HG02981 (cell line): ENCODE results near the gene ZNF382.
A peak's percentile ranks its signal among the peaks of the same experiment; 100 is the strongest.
"Not testable (repeated sequence)": the region's sequence is repeated elsewhere in the genome, so short reads cannot be mapped to it uniquely, and the experiment has no call there.

Experiments used
- ATAC-seq: cut with Tn5 transposase; IDR thresholded peaks from one replicate; pipeline ENCODE4 v1.9.1; 2021; ENCODE audit warnings: mild to moderate bottlenecking, moderate library complexity; ENCODE audit not compliant: unreplicated experiment

Gene ZNF382

DNA sequence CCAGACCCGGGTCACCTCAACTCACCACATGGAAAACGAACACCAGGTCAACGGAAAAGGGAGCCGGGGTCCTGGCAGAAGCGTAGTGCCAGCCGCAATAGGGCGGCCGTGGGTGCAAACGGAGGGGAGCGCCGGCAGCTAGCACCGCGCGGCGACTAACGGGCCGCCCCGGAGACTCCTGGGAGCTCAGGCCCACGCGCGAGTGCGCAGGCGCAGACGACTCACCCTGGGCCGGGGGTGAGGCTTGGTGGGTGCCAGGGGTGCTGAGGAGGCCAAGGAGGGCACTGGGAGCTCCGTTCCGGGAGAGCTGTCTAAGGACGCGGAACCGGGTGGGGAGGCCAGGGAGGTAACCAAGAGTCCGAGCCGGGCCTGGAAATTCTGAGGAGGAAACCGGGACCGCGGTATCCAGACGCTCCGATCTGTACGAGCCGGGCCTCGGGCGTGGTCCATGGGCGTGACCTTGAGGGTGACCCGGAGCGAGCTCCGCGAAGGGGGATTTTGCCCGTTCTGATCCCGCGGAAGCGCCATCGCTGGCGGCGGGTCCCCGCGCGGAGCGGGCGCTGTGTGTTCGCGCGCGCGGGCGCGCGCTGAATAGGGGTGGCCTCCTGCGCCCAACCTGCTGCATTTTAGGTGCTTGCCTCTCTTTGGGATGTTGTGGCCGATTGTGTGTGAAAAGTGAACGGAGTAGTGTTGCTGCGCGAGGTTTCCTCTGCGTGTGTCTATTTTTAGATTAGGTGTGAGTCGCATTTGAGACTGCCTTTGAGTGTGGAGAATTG lies at the start of gene ZNF382:
ZNF382 (plus strand) TSS at position 213 of the 776 bp plus-strand sequence. CDS start 4,602 bp downstream, outside the sequence.
- peak; percentile 64 for ATAC-seq

DNA sequence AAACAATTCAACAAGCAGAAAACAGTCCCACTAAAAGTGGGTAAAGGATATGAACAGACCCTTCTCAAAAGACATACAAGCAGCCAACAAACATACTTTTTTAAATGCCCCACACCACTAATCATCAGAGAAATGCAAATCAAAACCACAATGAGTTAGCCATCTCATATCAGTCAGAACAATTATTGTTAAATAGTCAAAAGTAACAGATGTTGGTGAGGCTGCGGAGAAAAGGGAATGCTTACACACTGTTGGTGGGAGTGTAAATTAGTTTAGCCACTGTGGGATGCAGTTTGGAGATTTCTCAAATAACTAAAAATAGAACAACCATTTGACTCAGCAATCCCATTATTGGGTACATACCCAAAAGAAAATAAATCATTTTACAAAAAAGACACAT lies 40.7 kb upstream of the ZNF382 start:
- ATAC-seq = no peak

DNA sequence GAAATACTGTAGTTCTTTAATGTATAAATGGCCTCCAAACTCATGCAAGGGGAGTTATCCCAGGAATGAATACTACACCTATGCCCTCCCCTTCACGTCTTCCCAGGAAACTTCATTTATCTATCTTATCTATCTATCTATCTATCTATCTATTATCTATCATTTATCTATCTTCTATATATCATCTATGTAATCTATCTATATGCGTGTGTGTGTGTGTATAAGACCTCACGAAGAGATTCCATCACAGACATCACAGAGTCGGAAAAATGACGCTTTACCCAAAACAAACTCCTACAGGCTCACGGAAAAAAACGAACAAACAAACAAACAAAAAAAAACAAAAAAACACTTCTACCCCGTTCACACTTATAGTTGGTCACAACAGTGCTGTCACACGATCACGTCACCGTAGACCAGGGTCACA lies 32.5 kb upstream of the ZNF382 start:
- no peak for ATAC-seq

DNA sequence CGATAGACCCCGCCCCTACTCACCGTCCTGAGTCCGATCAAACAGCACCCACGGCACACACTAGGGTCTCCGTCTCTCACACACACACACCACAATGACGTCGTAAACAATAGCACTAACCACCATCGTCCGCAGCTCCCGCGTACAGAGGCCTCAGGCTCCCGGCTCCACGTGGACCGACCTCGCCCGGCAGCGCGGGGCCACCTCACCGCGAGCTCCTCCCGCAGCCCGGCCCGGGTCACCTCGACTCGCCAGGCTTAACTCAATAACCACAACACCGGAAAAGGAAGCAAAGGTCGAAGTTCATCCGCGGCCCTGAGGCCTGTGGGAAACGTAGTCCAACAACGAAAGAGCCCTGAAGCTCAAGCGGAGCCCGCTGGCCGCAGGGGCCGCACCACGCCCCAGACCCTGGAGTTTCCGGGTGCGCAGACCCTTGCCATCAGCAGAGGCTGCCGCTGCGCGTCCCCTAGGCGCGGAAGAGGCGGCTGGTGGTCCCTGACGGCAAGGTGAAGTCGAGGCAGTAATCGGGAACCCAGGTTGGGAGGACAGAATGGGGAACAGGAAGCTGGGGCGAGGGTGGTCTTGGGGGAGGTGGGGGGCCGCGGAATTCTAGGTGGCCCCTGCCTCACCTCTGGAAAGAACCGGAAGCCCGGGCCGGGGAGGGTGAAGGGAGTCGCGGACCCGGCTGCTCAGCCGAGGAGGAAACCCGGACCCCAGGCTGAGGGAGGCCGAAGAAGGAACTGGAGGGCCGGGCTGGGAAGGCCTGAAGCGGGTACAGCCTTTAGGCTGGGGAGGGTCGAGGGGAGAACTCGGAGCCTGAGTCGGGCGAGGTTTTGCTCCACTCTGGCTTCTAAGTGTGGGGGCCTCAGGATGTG lies 31.9 kb upstream of the ZNF382 start, which contains the start of gene ZNF529:
ZNF529 (minus strand) TSS at position 273 of the 875 bp plus-strand sequence. CDS start 946 bp downstream, outside the sequence.
- ATAC-seq = peak; percentile 80

DNA sequence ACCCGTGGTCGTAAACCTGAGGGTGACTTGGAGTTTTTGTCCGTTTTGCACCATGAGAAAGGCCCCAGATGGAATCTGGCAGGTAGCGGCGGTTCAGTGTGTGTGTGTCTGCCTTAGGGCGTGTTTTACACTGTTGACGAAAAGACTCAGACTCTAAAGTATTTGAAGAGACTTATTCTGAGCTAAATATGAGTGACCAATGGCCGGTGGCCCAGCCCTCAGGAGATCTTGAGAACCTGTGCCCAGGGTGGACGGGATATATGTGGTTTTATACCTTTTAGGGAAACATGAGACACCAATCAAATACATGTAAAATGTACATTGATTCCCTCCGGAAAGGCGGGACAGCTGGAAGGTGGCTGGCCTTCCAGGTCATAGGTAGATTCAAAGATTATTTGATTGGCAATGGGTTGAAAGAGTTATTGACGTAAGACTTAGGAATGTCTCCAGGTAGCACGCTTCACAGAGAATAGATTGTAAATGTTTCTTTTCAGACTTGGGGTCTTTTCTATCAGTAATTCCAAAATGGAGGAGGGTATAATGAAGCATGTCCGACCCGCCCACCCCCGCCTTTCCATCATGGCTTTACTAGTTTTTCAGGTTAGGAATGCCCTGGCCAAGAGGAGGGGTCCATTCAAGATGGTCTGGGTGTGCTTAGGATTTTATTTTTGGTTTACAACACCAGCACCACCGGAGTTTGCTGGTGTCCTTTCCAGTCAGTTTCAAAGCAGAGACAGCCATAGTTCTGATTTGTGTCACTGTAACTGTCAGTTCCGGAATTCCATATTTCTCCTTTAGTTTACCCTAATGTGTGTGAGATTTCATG lies 31.0 kb upstream of the ZNF382 start:
- ATAC-seq = no peak

DNA sequence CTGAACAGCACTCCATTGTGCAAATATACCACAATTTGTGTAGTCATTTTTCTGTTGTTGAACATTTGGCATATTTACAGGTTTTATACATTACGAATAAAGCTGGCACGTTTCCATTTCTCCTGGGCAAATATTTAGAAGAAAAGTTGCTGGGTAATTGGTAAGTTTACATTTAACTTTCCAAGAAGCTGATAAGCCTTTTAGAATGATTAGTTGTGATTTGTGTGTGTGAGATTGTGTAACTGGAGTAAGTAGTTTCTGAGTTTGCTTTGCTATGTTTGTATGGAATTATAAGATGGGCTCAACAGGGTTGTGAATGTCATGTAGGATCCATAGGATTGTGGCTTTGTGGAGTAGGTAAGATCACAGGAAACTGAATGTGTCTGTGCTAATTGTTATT lies 30.4 kb upstream of the ZNF382 start:
- no peak for ATAC-seq

DNA sequence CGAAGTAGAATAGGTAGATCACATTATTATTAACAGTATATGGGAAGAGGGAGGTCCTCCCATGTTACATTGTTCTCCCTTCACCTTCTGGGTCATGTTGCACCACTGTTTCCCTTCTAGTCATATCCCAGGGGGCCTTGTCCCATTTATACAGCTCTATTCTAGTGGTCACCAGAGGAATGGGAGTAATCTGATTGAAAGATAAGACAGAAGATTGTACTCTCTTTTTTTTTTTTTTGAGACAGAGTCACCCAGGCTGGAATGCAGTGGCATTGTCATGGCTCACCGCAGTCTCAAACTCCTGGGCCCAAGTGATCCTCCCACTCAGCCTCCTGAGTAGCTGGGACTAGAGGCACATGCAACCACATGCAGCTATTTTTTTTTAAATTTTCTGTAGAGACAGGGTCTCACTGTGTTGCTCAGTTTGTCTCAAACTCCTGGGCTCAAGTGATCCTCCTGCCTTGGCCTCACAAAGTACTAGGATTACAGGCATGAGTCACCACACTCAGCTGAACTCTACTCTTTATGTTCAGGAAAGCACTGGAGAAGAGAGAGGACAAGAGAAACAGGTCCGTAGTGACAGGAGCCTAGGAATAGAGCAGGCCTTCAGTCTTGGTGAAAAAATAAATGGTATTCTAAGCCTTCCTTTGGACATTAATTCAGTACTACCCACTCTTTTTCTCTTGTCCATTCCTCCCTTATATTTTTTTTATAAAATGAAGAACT lies 27.7 kb upstream of the ZNF382 start:
- no peak for ATAC-seq

DNA sequence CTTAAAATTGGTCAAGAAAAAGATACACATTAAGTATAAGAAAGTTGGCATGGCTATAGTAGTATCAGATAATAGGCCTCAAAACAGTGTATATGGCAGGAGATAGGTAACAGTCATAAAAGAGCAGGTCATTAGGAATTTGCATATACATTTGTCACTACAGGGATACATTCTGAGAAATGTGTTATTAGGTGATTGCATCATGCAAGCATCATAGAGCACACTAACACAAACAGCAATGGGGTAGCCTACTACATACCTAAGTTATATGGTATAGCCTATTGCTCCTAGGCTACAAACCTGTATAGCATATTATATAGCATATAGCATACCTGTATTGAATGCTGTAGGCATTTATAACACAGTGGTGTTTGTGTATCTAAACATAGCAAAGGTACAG lies 25.9 kb upstream of the ZNF382 start:
- no peak for ATAC-seq

DNA sequence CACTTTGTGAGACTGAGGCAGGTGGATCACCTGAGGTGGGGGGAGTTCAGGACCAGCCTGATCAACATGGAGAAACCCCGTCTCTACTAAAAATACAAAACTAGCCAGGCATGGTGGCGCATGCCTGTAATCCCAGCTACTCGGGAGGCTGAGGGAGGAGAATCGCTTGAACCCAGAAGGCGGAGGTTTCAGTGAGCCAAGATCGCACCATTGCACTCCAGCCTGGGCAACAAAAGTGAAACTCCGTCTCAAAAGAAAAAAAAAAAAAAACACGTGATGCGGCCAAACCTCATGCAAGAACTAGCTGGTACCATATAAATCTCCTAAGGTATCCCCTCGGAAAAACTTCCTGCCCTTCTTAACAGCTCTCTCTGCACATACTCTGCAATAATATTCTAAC lies 2.4 kb upstream of the ZNF382 start:
- not testable (repeated sequence) for ATAC-seq

DNA sequence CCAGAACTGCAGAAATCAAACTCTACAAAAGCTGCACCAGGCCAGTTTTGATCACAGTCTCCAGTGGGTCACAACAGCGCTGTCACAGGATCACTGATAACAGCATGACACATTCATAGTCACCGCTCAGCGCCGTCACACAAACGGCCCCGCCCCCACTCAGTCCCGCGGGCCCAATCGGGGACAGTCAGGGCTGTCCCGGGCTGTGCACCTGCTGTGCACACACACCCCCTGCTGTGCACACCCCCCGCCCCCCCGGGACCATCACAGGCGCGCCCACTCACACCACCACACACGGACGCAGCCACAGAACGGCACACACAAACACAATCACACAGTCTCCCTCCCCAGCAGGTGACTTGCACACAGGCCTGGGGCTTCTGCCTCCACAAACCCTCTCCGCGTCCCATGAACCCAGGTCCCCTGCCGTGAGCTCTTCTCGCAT lies 435 bp upstream of the ZNF382 start:
- peak; percentile 76 for ATAC-seq

DNA sequence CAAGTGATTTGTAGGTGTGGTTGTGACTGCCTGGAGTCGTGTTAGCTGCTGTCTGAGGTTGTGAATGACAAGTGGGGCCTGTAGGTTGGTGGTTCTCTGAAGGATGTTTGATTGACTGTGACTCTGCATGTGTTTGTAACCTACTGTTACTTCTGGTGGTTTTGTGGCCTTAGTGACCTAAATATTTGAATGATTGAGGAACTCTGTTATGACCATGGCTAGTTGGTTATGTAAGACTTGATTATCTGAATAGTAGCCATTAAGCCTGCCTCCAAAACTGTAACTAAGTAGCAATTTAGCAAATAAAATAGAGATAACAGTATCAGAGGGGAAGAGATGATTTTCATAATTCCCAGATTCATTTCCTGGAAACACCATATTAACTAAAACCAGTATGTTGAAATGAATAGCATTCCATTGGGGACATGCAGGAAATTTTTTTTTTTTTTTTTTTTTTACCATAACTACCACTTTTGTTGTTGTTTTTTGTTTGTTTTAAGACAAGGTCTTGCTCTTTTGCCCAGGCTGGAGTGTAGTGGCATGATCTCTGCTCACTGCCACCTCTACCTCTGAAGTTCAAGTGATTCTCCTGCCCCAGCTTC lies 865 bp downstream of the ZNF382 start:
- ATAC-seq = peak; percentile 29

DNA sequence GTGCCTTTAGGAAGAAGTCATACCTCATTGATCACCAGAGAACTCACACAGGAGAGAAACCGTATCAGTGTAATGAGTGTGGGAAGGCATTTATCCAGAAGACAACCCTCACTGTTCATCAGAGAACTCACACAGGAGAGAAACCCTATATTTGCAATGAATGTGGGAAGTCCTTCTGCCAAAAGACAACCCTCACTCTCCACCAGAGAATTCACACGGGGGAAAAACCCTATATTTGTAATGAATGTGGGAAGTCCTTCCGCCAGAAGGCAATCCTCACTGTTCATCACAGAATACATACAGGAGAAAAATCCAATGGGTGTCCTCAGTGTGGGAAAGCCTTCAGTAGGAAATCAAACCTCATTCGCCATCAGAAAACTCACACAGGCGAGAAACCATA lies 21.9 kb downstream of the ZNF382 start:
- ATAC-seq = no peak

DNA sequence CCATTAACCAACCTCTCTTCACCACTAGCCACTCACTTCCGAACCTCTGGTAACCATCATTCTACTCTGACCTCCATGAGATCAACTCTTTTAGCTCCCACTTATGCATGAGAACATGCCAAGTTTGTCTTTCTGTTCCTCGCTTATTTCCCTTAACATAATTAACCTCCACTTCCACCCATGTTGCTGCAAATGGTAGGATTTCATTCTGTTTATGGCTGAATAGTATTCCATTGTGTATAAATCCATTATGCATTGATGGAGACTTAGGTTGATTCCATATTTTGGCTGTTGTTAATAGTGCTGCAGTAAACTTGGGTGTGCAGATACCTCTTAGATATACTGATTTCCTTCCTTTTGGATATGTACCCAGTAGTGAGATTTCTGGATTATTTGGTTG lies 30.2 kb downstream of the ZNF382 start:
- no peak for ATAC-seq

DNA sequence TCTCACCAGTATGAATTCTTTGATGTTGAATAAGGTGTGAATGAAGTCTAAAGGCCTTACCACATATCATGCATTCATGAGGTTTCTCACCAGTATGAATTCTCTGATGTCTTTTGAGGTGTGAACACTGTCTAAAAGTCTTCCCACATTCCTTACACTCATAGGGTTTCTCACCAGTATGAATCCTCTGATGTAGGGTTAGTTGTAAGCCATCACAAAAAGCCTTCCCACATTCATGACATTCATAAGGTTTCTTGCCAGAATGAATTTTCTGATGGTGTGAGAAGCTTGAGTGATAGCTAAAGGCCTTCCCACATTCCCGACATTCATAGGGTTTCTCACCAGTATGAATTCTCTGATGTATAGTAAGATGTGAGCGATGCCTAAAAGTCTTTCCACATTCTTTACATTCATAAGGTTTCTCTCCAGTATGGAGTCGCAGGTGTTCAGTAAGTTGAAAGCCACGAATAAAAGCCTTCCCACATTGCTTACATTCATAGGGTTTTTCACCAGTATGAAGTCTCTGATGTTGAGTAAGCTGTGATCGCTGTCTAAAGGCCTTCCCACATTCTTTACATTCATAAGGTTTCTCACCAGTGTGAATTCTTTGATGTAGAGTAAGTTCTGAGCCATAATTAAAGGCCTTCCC lies 33.9 kb downstream of the ZNF382 start:
- ATAC-seq = no peak

DNA sequence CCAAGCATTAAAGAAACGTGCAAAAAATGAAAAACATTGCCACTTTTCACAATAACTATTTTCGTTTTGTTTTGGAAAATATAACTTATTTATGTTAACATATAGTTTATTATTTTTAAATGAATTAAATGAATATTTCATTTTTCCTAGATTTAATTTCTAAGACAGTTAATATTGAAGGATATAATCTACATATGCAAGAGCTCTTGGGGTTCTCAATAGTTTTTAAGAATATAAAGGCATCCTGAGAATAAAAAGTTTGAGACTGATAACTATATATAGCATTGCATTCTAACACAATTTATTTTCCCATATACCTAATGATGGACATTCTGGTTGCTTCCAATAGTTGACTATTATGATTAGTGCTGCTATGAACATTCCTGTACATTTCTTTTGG lies 41.6 kb downstream of the ZNF382 start:
- ATAC-seq = no peak

DNA sequence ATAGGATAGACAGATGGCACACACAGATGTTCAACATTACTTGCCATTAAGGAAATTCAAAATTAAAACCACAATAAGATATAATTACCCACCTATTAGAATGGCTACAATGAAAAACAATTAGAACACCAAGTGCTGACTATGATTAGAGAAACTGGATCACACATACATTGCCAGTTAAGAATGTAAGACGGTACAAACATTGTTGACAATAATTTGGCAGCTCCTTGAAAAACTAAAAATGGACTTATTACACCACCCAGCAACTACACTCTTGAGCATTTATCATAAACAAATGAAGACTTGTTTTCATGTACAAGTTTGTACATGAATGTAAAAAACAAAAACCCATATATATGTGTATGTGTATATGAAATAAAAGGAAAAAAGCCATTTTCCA lies 47.8 kb downstream of the ZNF382 start:
- no peak for ATAC-seq

DNA sequence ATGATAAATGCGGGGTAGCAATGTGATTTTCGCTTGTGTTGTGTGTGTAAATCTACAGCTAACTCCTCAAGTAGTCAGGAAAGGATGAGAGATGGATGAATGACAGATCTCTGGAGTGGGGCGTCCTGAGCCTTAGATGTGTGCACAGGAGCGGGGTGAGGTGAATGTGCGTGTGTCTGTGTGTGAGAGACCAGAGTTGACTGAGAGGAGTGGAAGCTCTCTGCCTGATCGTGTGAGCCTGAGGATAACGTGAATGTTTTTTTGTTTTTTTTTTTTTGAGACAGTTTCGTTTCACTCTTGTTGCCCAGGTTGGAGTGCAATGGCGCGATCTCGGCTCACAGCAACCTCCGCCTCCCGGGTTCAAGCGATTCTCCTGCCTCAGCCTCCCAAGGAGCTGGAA lies 60.7 kb downstream of the ZNF382 start:
- no peak for ATAC-seq

DNA sequence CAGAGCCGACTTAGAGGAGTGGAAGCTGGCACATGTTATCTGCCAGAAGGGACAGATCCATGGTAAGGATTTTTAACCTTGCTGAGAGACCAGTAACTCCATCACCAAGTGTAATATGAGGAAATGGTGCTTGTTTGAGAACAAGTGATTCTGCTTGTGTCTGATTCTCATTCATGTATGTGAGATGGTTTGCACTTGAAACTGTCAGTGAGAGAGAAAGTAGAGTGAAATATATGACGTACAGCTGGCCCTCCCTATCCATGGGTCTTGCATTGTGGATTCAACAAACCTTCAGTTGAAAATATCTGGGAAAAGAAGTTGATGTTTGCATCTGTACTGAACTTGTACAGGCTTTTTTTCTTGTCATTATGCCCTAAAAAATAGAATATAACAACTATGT lies 63.5 kb downstream of the ZNF382 start:
- ATAC-seq = no peak

DNA sequence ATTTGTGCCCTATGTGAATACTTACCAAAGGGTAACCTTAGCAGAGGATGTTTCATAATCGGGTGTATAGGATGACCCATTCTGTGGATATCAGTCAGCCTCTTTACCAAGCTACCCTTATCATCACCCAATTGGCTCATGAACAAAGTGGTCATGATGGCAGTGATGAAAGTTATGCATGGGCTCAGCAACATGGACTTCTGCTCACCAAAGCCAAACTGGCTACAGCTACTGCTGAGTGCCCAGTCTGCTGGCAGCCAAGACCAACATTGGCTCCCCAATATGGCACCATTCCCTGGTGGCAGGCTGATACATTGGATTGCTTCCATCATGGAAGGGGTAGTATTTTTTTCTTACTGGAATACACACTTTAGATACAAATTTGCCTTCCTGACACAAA lies 67.3 kb downstream of the ZNF382 start:
- ATAC-seq = no peak
